Thyroid gland (tissue), 4 donors: ENCODE results near the gene C10orf90. TPM values are rescaled to one million over a fixed set of nuclear protein-coding genes. Genes with fewer than 3 reads are reported as not detected.
"Not testable (repeated sequence)": the region's sequence is repeated elsewhere in the genome, so short reads cannot be mapped to it uniquely, and the experiment has no call there.

Source experiments
- DNase-seq, 2 donors: peaks; one replicate each; pipeline ENCODE4 v3.0.0-alpha.2; 2019
- H3K27ac ChIP-seq, 3 donors: fragments of 200-600 bp; sonication (generic); 1 replicate in 2 of 3; 2 replicates in 1 of 3; pipeline ENCODE4 v1.5.1; 2016 to 2019; ENCODE audit warnings: mild to moderate bottlenecking in 1 of 3, moderate library complexity in 1 of 3
- H3K27me3 ChIP-seq: fragments of 200-600 bp; sonication (generic); one replicate; pipeline ENCODE4 v1.5.1; 2019
- H3K36me3 ChIP-seq, 2 donors: fragments of 200-600 bp; sonication (generic); one replicate each; pipeline ENCODE4 v1.5.1; 2016 to 2019
- H3K4me1 ChIP-seq, 2 donors: fragments of 200-600 bp; sonication (generic); one replicate each; pipeline ENCODE4 v1.5.1; 2017 to 2019
- H3K4me3 ChIP-seq, 3 donors: fragments of 200-600 bp; sonication (generic); replicated peaks in 1 of 3; 1 replicate in 2 of 3; 2 replicates in 1 of 3; pipeline ENCODE4 v1.5.1; 2016; ENCODE audit warnings: mild to moderate bottlenecking in 1 of 3
- H3K9me3 ChIP-seq: fragments of 200-600 bp; sonication (generic); one replicate; pipeline ENCODE4 v1.5.1; 2017
- POLR2A ChIP-seq, 2 donors: fragments of 450-650 bp; IDR thresholded peaks; one replicate each; pipeline ENCODE4 v1.6.1; 2017; ENCODE audit warnings: antibody characterized with exemption in 2 of 2, mild to moderate bottlenecking in 2 of 2, moderate library complexity in 1 of 2
- WGBS, 2 donors: methylation state at CpG; one replicate each; pipeline ENCODE4 v1.1.5; 2017; 5-methylcytosine and 5-hydroxymethylcytosine counted together
- intact Hi-C: fragments of 100-400 bp; cut with DNase I; formaldehyde crosslinking; loops from one replicate; pipeline ENCODE4 v1.15.1; 2023
- total RNA-seq, 4 donors: library from RNA; depleted of rRNA; stranded (reverse); fragments of >200 nt; gene quantifications; one replicate each; pipeline ENCODE4 v1.2.3, GENCODE V29; 2016
- TF ChIP-seq, protein P1 (sequence below), 6 experiments: fragments of 200-600 bp in 3 of 6; fragments of 450-650 bp in 3 of 6; sonication (generic) in 3 of 6; IDR thresholded peaks; one replicate each; pipeline ENCODE4 v1.5.1; 2016 to 2019; ENCODE audit warnings: antibody characterized with exemption in 6 of 6, mild to moderate bottlenecking in 2 of 6, inconsistent platforms in 1 of 6, moderate library complexity in 1 of 6

Gene C10orf90
- total RNA-seq, 4 donors from 2014 or later: 0.45 to 5.1 (median 2.0) TPM

DNA sequence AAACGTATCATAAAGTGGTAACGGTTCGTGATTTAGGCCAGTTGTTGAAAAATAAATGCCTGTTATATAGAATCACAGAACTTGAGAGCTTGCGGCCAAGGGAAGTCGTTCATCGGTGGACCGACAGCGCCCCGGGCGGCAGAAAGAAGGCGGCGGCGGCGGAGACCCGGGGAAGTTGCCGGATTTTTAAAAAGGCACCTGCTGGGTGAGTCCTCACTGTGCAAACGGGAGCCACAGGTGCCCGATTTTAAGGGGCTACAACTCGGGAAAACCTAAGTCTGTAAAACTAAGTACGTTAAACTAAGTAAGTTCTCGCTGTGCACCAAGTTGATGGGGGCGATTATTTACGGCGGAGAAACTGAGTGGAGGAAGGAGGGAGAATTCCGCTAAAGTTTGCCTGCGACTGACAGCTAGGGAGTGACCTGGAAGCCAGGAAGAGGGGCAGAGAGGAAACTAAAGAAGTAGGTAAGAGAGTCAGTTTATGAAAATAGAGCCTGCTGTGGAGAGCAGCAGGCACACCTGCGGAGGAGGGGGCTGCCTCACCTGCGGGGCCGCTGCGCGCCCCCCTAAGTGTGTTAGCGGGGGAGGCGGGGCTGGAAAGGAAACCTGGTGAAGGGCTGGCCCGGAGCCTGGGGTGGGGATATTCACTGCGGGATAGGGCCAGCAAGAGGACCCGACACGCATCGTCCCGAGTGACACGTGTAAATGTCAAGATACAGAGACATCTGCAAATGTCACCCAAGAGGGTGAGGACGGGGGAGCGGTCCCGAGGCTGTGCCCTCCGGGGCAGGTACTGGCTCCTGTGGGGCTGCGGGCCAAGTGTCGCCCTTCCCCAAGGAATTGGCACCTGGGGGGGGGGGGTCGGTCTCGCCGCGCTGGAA is 283.2 kb downstream of the C10orf90 start:
- H3K4me1 ChIP-seq: peaks cover 6 to 16% of the 10 kb centered on the region in 2 donors
- TF ChIP-seq, protein P1, sequence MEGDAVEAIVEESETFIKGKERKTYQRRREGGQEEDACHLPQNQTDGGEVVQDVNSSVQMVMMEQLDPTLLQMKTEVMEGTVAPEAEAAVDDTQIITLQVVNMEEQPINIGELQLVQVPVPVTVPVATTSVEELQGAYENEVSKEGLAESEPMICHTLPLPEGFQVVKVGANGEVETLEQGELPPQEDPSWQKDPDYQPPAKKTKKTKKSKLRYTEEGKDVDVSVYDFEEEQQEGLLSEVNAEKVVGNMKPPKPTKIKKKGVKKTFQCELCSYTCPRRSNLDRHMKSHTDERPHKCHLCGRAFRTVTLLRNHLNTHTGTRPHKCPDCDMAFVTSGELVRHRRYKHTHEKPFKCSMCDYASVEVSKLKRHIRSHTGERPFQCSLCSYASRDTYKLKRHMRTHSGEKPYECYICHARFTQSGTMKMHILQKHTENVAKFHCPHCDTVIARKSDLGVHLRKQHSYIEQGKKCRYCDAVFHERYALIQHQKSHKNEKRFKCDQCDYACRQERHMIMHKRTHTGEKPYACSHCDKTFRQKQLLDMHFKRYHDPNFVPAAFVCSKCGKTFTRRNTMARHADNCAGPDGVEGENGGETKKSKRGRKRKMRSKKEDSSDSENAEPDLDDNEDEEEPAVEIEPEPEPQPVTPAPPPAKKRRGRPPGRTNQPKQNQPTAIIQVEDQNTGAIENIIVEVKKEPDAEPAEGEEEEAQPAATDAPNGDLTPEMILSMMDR (IDR thresholded peaks at IDR 0.05): peak; percentile 39 to 87 (median 66)
- TF ChIP-seq POLR2A (IDR thresholded peaks at IDR 0.05): no peak
- H3K4me3 ChIP-seq: peak overlapping the region in 1 of 3 donors; percentile 40
- no peaks in the 10 kb centered on the region for H3K36me3 ChIP-seq
- H3K27me3 ChIP-seq: no peaks in the 10 kb centered on the region
- peak; percentile 65 to 76 for DNase-seq
- 1 to 2% methylated on average over 38 to 40 of the region's 50 CpGs for whole genome bisulfite sequencing, 2 donors
- H3K9me3 ChIP-seq: no peaks in the 10 kb centered on the region
- intact Hi-C loops: loop anchor here (5.0 kb wide), 1 partner anchor 405 kb away; no protein-coding TSS in a partner anchor
- no peak overlapping the region for H3K27ac ChIP-seq

DNA sequence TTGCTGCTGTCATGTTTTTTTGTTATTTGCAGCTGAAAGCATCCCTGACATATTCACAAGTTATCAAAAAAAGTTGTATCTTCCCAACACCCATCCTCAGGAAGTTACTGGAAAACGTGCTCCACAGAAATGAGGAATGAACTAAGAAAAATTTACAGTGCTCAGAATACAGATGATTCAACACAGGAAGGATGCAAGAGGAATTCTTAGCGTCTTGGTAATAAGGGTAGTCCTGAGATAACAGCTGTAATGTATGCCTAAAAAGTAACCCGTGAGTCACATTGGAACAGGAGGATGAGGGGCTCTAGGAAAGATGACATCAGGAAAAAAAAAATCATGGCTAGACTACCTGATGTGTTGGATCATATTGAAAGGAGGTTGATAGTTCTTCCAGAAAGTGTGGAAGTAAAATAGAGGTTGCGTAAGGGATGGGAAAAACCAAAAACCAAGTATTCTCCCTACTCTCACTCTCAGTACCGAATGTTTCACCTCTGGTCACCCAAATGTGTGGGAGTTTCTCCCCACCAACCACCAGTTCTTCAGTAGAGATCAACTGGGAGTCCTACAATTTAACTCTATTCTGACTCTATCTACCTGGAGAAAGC is 286.1 kb downstream of the C10orf90 start:
- no peak for TF ChIP-seq POLR2A (IDR thresholded peaks at IDR 0.05)
- TF ChIP-seq, protein P1 (IDR thresholded peaks at IDR 0.05): no peak
- Histone ChIP-seq H3K9me3 (no peaks in the 10 kb centered on the region), H3K27ac (no peak overlapping the region), H3K27me3 (no peaks in the 10 kb centered on the region), H3K4me1 (peaks cover 6 to 16% of the 10 kb centered on the region in 2 donors), H3K36me3 (no peaks in the 10 kb centered on the region), H3K4me3 (no peak overlapping the region)
- intact Hi-C loops: no loop called here
- WGBS, 2 donors: 85 to 86% methylated on average over 5 of the region's 5 CpGs
- no peak for DNase-seq

DNA sequence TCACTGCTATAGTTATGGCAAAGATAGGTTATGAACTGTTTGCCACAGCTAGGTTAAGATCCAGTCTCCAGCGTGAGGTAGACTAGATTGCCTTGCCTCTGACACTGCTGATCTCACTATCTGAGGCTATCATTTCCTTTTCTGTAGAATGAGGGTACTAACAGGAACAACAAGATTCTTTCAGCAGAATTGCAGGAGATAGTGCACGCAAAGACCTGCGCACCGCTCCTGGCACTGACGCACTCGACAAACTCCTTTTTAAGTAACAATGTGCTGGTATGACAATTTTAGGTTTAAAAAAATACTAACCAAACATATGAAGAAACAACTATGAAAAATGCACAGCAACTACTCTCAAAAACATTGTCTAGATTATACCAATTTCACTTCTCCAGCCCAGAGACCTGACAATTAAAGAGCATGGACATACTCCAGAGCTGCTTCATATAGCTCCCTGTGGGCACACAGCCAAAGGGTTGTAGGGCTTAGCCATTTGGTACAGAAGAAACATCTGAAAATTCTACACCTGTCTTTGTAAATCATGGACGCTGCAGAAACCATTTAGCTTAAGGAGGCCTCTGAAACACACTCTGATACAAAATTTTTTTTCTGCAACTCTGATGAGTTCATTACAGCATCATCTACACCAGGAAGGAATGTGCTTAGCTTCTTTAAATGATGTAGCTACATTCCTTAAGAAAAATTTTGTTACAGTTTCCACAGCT is 290.0 kb downstream of the C10orf90 start:
- 87 to 90% methylated on average over 7 of the region's 7 CpGs for WGBS, 2 donors
- intact Hi-C loops: no loop called here
- no peaks in the 10 kb centered on the region for H3K27me3 ChIP-seq
- no peaks in the 10 kb centered on the region for H3K4me1 ChIP-seq
- no peaks in the 10 kb centered on the region for H3K36me3 ChIP-seq
- H3K27ac ChIP-seq: no peak overlapping the region
- TF ChIP-seq, protein P1 (IDR thresholded peaks at IDR 0.05): no peak
- TF ChIP-seq POLR2A (IDR thresholded peaks at IDR 0.05): no peak
- no peak overlapping the region for H3K4me3 ChIP-seq
- no peak for DNase-seq
- no peaks in the 10 kb centered on the region for H3K9me3 ChIP-seq

DNA sequence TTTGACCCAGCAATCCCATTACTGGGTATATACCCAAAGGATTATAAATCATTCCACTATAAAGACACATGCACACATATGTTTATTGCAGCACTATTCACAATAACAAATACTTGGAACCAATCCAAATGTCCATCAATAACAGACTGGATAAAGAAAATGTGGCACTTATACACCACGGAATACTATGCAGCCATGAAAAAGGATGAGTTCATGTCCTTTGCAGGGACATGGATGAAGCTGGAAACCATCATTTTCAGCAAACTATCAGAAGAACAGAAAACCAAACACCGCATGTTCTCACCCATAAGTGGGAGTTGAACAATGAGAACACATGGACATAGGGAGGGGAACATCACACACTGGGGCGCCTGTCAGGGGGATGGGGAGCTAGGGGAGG is 291.3 kb downstream of the C10orf90 start:
- H3K4me3 ChIP-seq, H3K27me3 ChIP-seq, H3K36me3 ChIP-seq, H3K9me3 ChIP-seq, H3K4me1 ChIP-seq, intact Hi-C loops, DNase-seq, H3K27ac ChIP-seq: not testable (repeated sequence)
- 74 to 97% methylated on average over 3 of the region's 3 CpGs for WGBS, 2 donors

DNA sequence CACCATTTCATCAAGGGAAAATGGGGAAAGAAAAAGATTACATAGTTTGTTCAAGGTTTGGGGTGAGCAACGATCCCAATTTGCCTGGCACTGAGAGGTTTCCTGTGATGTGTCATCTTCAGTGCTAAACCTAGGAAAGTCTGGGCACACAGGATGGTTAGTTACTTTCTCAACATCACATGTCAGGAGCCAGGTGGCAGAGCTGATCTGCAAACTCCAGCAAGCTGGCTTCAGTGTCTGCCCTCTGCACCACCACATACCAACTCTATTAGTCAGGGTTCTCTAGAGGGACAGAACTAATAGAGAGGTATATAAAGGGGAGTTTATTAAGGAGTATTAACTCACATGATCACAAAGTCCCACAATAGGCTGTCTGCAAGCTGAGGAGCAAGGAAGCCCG is 293.5 kb downstream of the C10orf90 start:
- no peak for DNase-seq

More for the DNA sequence above, 293.5 kb downstream of the C10orf90 start:
- TF ChIP-seq POLR2A (IDR thresholded peaks at IDR 0.05): no peak
- TF ChIP-seq, protein P1 (IDR thresholded peaks at IDR 0.05): no peak
- Histone ChIP-seq H3K4me3 (no peak overlapping the region), H3K36me3 (no peaks in the 10 kb centered on the region), H3K27ac (no peak overlapping the region), H3K27me3 (no peaks in the 10 kb centered on the region), H3K4me1 (no peaks in the 10 kb centered on the region), H3K9me3 (no peaks in the 10 kb centered on the region)
- intact Hi-C loops: no loop called here
- 79 to 85% methylated on average over 2 of the region's 2 CpGs for WGBS, 2 donors
